ENCODE results near the gene IGF2R. TPM values are rescaled to one million over a fixed set of nuclear protein-coding genes. Genes with fewer than 3 reads are reported as not detected.

Gene IGF2R
- total RNA-seq, 1 experiment from 2014 or later = 160 TPM

GRCh38 chr6:160115421-160115820 is 146.5 kb downstream of the IGF2R start:
- Mint-ChIP-seq H3K9me3 (ENCODE audit: unreplicated experiment) (peaks cover 5% of the 10 kb centered on the region), H3K36me3 (ENCODE audit: insufficient read depth, unreplicated experiment) (no peaks in the 10 kb centered on the region), H3K27ac (ENCODE audit: low read depth, unreplicated experiment) (no peak overlapping the region), H3K4me1 (ENCODE audit: insufficient read depth, unreplicated experiment) (no peaks in the 10 kb centered on the region), H3K4me3 (ENCODE audit: unreplicated experiment) (no peak overlapping the region), H3K27me3 (ENCODE audit: insufficient read depth, unreplicated experiment) (no peaks in the 10 kb centered on the region)
- ChIA-PET POLR2A (no interaction called here), CTCF (interaction anchor here (0.7 kb wide), 1 partner anchor 618 kb away, joined by 3 read pairs; no protein-coding TSS in a partner anchor)
- BruUV-seq (replicated peaks) = no TSS peak
- intact Hi-C loops (cut with micrococcal nuclease) = no loop called here
- TF ChIP-seq, protein P1, sequence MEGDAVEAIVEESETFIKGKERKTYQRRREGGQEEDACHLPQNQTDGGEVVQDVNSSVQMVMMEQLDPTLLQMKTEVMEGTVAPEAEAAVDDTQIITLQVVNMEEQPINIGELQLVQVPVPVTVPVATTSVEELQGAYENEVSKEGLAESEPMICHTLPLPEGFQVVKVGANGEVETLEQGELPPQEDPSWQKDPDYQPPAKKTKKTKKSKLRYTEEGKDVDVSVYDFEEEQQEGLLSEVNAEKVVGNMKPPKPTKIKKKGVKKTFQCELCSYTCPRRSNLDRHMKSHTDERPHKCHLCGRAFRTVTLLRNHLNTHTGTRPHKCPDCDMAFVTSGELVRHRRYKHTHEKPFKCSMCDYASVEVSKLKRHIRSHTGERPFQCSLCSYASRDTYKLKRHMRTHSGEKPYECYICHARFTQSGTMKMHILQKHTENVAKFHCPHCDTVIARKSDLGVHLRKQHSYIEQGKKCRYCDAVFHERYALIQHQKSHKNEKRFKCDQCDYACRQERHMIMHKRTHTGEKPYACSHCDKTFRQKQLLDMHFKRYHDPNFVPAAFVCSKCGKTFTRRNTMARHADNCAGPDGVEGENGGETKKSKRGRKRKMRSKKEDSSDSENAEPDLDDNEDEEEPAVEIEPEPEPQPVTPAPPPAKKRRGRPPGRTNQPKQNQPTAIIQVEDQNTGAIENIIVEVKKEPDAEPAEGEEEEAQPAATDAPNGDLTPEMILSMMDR (IDR thresholded peaks at IDR 0.05; ENCODE audit: unreplicated experiment) = no peak
- DNase-seq (ENCODE audit: unreplicated experiment) = no peak

- ChIA-PET POLR2A (no interaction called here), CTCF (no interaction called here)
- Mint-ChIP-seq H3K36me3 (ENCODE audit: insufficient read depth, unreplicated experiment) (no peaks in the 10 kb centered on the region), H3K27me3 (ENCODE audit: insufficient read depth, unreplicated experiment) (no peaks in the 10 kb centered on the region), H3K4me3 (ENCODE audit: unreplicated experiment) (no peak overlapping the region), H3K27ac (ENCODE audit: low read depth, unreplicated experiment) (no peak overlapping the region), H3K9me3 (ENCODE audit: unreplicated experiment) (peaks cover 5% of the 10 kb centered on the region), H3K4me1 (ENCODE audit: insufficient read depth, unreplicated experiment) (no peaks in the 10 kb centered on the region)
- no peak for DNase-seq (ENCODE audit: unreplicated experiment)
- intact Hi-C loops (cut with micrococcal nuclease) = no loop called here
- BruUV-seq (replicated peaks) = no TSS peak
- TF ChIP-seq, protein P1 (IDR thresholded peaks at IDR 0.05; ENCODE audit: unreplicated experiment) = no peak
These were observed 147.5 kb downstream of the IGF2R start for GRCh38 chr6:160116411-160116810.

- no TSS peak for BruUV-seq (replicated peaks)
- ChIA-PET POLR2A (no interaction called here), CTCF (interaction anchor here (0.6 kb wide), 1 partner anchor 12 kb away, joined by 4 read pairs; no protein-coding TSS in a partner anchor)
These were observed 148.3 kb downstream of the IGF2R start for GRCh38 chr6:160117137-160117536.

GRCh38 chr6:160118620-160119229 is 149.8 kb downstream of the IGF2R start:
- ChIA-PET CTCF (interaction anchor here (0.7 to 1.1 kb wide), 3 partner anchors 12 to 20 kb away, joined by 3 read pairs; no protein-coding TSS in a partner anchor), POLR2A (no interaction called here)
- H3K27me3 Mint-ChIP-seq (ENCODE audit: insufficient read depth, unreplicated experiment) = no peaks in the 10 kb centered on the region
- H3K27ac Mint-ChIP-seq (ENCODE audit: low read depth, unreplicated experiment) = no peak overlapping the region
- H3K36me3 Mint-ChIP-seq (ENCODE audit: insufficient read depth, unreplicated experiment) = no peaks in the 10 kb centered on the region
- TF ChIP-seq, protein P1 (IDR thresholded peaks at IDR 0.05; ENCODE audit: unreplicated experiment) = no peak
- intact Hi-C loops (cut with micrococcal nuclease) = no loop called here
- BruUV-seq (replicated peaks) = no TSS peak
- peaks cover 5% of the 10 kb centered on the region for H3K9me3 Mint-ChIP-seq (ENCODE audit: unreplicated experiment)
- H3K4me3 Mint-ChIP-seq (ENCODE audit: unreplicated experiment) = no peak overlapping the region
- no peak for DNase-seq (ENCODE audit: unreplicated experiment)
- no peaks in the 10 kb centered on the region for H3K4me1 Mint-ChIP-seq (ENCODE audit: insufficient read depth, unreplicated experiment)

More at GRCh38 chr6:160117137-160117536, 148.3 kb downstream of the IGF2R start:
- Mint-ChIP-seq H3K4me1 (ENCODE audit: insufficient read depth, unreplicated experiment) (no peaks in the 10 kb centered on the region), H3K27me3 (ENCODE audit: insufficient read depth, unreplicated experiment) (no peaks in the 10 kb centered on the region), H3K9me3 (ENCODE audit: unreplicated experiment) (peaks cover 5% of the 10 kb centered on the region), H3K4me3 (ENCODE audit: unreplicated experiment) (no peak overlapping the region), H3K27ac (ENCODE audit: low read depth, unreplicated experiment) (no peak overlapping the region), H3K36me3 (ENCODE audit: insufficient read depth, unreplicated experiment) (no peaks in the 10 kb centered on the region)
- intact Hi-C loops (cut with micrococcal nuclease) = no loop called here
- DNase-seq (ENCODE audit: unreplicated experiment) = no peak
- TF ChIP-seq, protein P1 (IDR thresholded peaks at IDR 0.05; ENCODE audit: unreplicated experiment) = no peak
